GM23338 (cell line): Measurements from ENCODE around the gene PRSS33. TPM values are rescaled to one million over a fixed set of nuclear protein-coding genes. Genes with fewer than 3 reads are reported as not detected.

Experiments
- ATAC-seq: fragments of 200-7000 bp; cut with Tn5 transposase; 3 replicates; pipeline ENCODE4 v1.9.1; 2020
- DNase-seq: peaks from one replicate; pipeline ENCODE4 v3.0.0-alpha.2; 2015; ENCODE audit warnings: low spot score
- H2AFZ ChIP-seq: fragments of 200-600 bp; sonication (generic); 2 replicates; pipeline ENCODE4 v1.8.0; 2016; ENCODE audit warnings: antibody characterized with exemption, mild to moderate bottlenecking, moderate library complexity
- H3F3A ChIP-seq: fragments of 200-600 bp; sonication (generic); replicated peaks from 2 replicates; pipeline ENCODE4 v1.8.0; 2017; ENCODE audit warnings: antibody characterized with exemption, mixed run types, low read depth
- H3K27ac ChIP-seq: fragments of 200-600 bp; sonication (generic); 2 replicates; pipeline ENCODE4 v1.6.1; 2016; ENCODE audit warnings: low read depth
- H3K27me3 ChIP-seq: fragments of 200-600 bp; sonication (generic); 2 replicates; pipeline ENCODE4 v1.8.0; 2016; ENCODE audit warnings: mild to moderate bottlenecking, mixed run types, moderate library complexity; ENCODE audit not compliant: insufficient read depth
- H3K36me3 ChIP-seq: fragments of 200-600 bp; sonication (generic); 2 replicates; pipeline ENCODE4 v1.8.0; 2016; ENCODE audit warnings: mild to moderate bottlenecking; ENCODE audit not compliant: insufficient read depth
- H3K4me1 ChIP-seq: fragments of 200-600 bp; sonication (generic); 2 replicates; pipeline ENCODE4 v1.8.0; 2016; ENCODE audit warnings: mild to moderate bottlenecking, moderate library complexity; ENCODE audit not compliant: insufficient read depth
- H3K4me2 ChIP-seq: fragments of 200-600 bp; sonication (generic); 2 replicates; pipeline ENCODE4 v1.7.1; 2017; ENCODE audit warnings: mixed run types
- H3K4me3 ChIP-seq: fragments of 200-600 bp; sonication (generic); 2 replicates; pipeline ENCODE4 v1.6.1; 2016; ENCODE audit warnings: mixed run types
- H3K79me2 ChIP-seq: fragments of 200-600 bp; sonication (generic); replicated peaks from 2 replicates; pipeline ENCODE4 v1.8.0; 2017; ENCODE audit warnings: mild to moderate bottlenecking; ENCODE audit not compliant: insufficient read depth
- H3K9me2 ChIP-seq: fragments of 200-600 bp; sonication (generic); 2 replicates; pipeline ENCODE4 v1.8.0; 2017; ENCODE audit not compliant: insufficient read depth
- H4K20me1 ChIP-seq: fragments of 200-600 bp; sonication (generic); replicated peaks from 2 replicates; pipeline ENCODE4 v1.8.0; 2017; ENCODE audit warnings: mild to moderate bottlenecking; ENCODE audit not compliant: insufficient read depth
- H3K27ac Mint-ChIP-seq: 2 replicates; pipeline ENCODE4 v1.8.0; 2020; ENCODE audit warnings: inconsistent platforms, mild to moderate bottlenecking, moderate library complexity, mixed read lengths
- H3K27me3 Mint-ChIP-seq: 3 replicates; pipeline ENCODE4 v1.8.0; 2022; ENCODE audit warnings: low read depth, mild to moderate bottlenecking, moderate library complexity, mixed read lengths, inconsistent platforms; ENCODE audit not compliant: insufficient read depth, poor library complexity
- H3K36me3 Mint-ChIP-seq: 3 replicates; pipeline ENCODE4 v1.8.0; 2021; ENCODE audit warnings: low read depth, mild to moderate bottlenecking, inconsistent platforms, moderate library complexity, mixed read lengths
- H3K4me1 Mint-ChIP-seq: 3 replicates; pipeline ENCODE4 v1.8.0; 2020; ENCODE audit warnings: mild to moderate bottlenecking, inconsistent platforms, mixed read lengths
- H3K4me3 Mint-ChIP-seq: 3 replicates; pipeline ENCODE4 v1.8.0; 2021; ENCODE audit warnings: moderate library complexity, mild to moderate bottlenecking, inconsistent platforms, mixed read lengths
- H3K9me3 Mint-ChIP-seq: 3 replicates; pipeline ENCODE4 v1.8.0; 2020; ENCODE audit warnings: moderate library complexity, mild to moderate bottlenecking, inconsistent platforms, mixed read lengths
- CREB1 ChIP-seq: fragments of 250-450 bp; sonication (Bioruptor Pico); IDR thresholded peaks from 2 replicates; pipeline ENCODE4 v1.5.0; 2020; ENCODE audit warnings: low read depth, mild to moderate bottlenecking, moderate library complexity
- EZH2 ChIP-seq: fragments of 200-600 bp; sonication (generic); IDR thresholded peaks from one replicate; pipeline ENCODE4 v1.8.0; 2017; ENCODE audit warnings: antibody characterized with exemption, mild to moderate bottlenecking, low read depth; ENCODE audit not compliant: unreplicated experiment
- EZH2phosphoT487 ChIP-seq: fragments of 200-600 bp; sonication (generic); IDR thresholded peaks from one replicate; pipeline ENCODE4 v1.8.1; 2018; ENCODE audit warnings: antibody characterized with exemption; ENCODE audit not compliant: unreplicated experiment
- JUNB ChIP-seq: IDR thresholded peaks from one replicate; pipeline ENCODE4 v1.6.1; 2016; ENCODE audit warnings: antibody characterized with exemption; ENCODE audit not compliant: unreplicated experiment
- NANOG ChIP-seq: IDR thresholded peaks from 2 replicates; pipeline ENCODE4 v1.6.1; 2016; ENCODE audit warnings: antibody characterized with exemption, borderline replicate concordance
- POLR2AphosphoS5 ChIP-seq: IDR thresholded peaks from 2 replicates; pipeline ENCODE4 v1.6.1; 2016; ENCODE audit warnings: antibody characterized with exemption, low read depth
- STAT1 ChIP-seq: IDR thresholded peaks from one replicate; pipeline ENCODE4 v1.6.1; 2016; ENCODE audit warnings: antibody characterized with exemption; ENCODE audit not compliant: unreplicated experiment
- ZNF114 ChIP-seq: fragments of 250-450 bp; sonication (Bioruptor Pico); IDR thresholded peaks from 2 replicates; pipeline ENCODE4 v1.5.0; 2020; ENCODE audit warnings: mild to moderate bottlenecking, moderate library complexity
- ZNF331 ChIP-seq: fragments of 250-450 bp; sonication (Bioruptor Pico); IDR thresholded peaks from 2 replicates; pipeline ENCODE4 v1.5.0; 2020; ENCODE audit warnings: low read depth, mild to moderate bottlenecking, moderate library complexity
- polyA plus RNA-seq: library from polyadenylated mRNA; unstranded; fragments of >200 nt; fragmentation: Nextera tagmentation; extraction: Ambion mirVana; gene quantifications from 2 replicates; pipeline ENCODE4 v1.2.1, GENCODE V29; 2016
- total RNA-seq: library from RNA; depleted of rRNA; stranded (reverse); fragments of >200 nt; shearing (Covaris generic); gene quantifications from 2 replicates; pipeline ENCODE4 v1.2.3, GENCODE V29; 2014
- TF ChIP-seq, protein P1 (sequence below): IDR thresholded peaks from one replicate; pipeline ENCODE4 v1.6.1; 2018; ENCODE audit warnings: antibody characterized with exemption; ENCODE audit not compliant: unreplicated experiment
- TF ChIP-seq, protein P2 (sequence below): fragments of 250-450 bp; sonication (Bioruptor Pico); IDR thresholded peaks from 2 replicates; pipeline ENCODE4 v1.5.0; 2020; ENCODE audit warnings: mild to moderate bottlenecking, moderate library complexity
- TF ChIP-seq, protein P3 (sequence below): IDR thresholded peaks from 2 replicates; pipeline ENCODE4 v1.6.1; 2016; ENCODE audit warnings: antibody characterized with exemption
- TF ChIP-seq, protein P4 (sequence below), 2 experiments: fragments of 200-600 bp in 1 of 2; sonication (generic) in 1 of 2; conservative IDR thresholded peaks; 2 replicates each; pipeline versions ENCODE4 v1.5.1 to v1.6.1; 2016 to 2017; ENCODE audit warnings: antibody characterized with exemption in 2 of 2, low read depth in 2 of 2, mild to moderate bottlenecking in 2 of 2, moderate library complexity in 1 of 2

PRSS33 gene
- total and polyA plus RNA-seq, 2 experiments from 2014 or later = 0.24 to 1.4 TPM

DNA sequence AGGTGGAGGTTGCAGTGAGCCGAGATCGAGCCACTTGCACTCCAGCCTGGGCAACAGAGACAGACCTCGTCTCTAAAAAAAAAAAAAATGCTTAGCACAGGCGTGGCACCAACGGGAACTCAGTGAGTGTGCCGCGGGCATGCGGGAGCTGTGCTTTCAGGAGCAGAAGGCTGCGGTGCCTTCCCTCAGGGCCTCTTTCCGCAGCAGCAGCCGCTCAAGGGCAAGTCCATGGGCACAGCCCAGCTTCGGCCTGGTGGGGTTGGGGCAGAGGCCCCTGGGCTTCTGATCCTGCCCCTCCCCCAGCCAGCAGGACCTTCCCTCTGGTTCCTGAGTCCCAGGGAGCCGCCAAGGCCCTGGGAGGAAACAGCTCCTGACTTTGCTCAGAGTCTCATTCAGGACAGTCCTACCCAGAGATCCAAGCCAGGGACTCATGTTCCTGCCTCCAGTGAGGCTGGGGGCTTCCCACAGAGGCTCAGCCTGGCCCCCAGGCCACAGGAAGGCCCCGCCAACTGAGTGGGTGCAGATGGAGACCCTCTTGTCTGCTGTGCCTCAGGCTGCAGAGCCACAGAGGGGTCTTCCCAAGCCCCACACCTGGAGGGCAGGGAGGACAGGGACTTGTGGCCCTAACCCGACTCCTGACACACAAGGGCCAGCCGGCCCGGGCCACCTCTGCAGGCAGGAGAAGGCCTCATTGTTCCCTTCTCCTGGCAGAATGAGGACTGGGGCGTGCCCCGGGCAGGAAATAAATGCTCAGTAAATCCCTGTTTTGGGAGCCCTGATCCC, 39.4 kb upstream of the PRSS33 start:
- peaks cover 9% of the 10 kb centered on the region for H3K27me3 Mint-ChIP-seq
- TF ChIP-seq, protein P1, sequence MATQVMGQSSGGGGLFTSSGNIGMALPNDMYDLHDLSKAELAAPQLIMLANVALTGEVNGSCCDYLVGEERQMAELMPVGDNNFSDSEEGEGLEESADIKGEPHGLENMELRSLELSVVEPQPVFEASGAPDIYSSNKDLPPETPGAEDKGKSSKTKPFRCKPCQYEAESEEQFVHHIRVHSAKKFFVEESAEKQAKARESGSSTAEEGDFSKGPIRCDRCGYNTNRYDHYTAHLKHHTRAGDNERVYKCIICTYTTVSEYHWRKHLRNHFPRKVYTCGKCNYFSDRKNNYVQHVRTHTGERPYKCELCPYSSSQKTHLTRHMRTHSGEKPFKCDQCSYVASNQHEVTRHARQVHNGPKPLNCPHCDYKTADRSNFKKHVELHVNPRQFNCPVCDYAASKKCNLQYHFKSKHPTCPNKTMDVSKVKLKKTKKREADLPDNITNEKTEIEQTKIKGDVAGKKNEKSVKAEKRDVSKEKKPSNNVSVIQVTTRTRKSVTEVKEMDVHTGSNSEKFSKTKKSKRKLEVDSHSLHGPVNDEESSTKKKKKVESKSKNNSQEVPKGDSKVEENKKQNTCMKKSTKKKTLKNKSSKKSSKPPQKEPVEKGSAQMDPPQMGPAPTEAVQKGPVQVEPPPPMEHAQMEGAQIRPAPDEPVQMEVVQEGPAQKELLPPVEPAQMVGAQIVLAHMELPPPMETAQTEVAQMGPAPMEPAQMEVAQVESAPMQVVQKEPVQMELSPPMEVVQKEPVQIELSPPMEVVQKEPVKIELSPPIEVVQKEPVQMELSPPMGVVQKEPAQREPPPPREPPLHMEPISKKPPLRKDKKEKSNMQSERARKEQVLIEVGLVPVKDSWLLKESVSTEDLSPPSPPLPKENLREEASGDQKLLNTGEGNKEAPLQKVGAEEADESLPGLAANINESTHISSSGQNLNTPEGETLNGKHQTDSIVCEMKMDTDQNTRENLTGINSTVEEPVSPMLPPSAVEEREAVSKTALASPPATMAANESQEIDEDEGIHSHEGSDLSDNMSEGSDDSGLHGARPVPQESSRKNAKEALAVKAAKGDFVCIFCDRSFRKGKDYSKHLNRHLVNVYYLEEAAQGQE = no peak
- TF ChIP-seq NANOG = no peak
- TF ChIP-seq, protein P2, sequence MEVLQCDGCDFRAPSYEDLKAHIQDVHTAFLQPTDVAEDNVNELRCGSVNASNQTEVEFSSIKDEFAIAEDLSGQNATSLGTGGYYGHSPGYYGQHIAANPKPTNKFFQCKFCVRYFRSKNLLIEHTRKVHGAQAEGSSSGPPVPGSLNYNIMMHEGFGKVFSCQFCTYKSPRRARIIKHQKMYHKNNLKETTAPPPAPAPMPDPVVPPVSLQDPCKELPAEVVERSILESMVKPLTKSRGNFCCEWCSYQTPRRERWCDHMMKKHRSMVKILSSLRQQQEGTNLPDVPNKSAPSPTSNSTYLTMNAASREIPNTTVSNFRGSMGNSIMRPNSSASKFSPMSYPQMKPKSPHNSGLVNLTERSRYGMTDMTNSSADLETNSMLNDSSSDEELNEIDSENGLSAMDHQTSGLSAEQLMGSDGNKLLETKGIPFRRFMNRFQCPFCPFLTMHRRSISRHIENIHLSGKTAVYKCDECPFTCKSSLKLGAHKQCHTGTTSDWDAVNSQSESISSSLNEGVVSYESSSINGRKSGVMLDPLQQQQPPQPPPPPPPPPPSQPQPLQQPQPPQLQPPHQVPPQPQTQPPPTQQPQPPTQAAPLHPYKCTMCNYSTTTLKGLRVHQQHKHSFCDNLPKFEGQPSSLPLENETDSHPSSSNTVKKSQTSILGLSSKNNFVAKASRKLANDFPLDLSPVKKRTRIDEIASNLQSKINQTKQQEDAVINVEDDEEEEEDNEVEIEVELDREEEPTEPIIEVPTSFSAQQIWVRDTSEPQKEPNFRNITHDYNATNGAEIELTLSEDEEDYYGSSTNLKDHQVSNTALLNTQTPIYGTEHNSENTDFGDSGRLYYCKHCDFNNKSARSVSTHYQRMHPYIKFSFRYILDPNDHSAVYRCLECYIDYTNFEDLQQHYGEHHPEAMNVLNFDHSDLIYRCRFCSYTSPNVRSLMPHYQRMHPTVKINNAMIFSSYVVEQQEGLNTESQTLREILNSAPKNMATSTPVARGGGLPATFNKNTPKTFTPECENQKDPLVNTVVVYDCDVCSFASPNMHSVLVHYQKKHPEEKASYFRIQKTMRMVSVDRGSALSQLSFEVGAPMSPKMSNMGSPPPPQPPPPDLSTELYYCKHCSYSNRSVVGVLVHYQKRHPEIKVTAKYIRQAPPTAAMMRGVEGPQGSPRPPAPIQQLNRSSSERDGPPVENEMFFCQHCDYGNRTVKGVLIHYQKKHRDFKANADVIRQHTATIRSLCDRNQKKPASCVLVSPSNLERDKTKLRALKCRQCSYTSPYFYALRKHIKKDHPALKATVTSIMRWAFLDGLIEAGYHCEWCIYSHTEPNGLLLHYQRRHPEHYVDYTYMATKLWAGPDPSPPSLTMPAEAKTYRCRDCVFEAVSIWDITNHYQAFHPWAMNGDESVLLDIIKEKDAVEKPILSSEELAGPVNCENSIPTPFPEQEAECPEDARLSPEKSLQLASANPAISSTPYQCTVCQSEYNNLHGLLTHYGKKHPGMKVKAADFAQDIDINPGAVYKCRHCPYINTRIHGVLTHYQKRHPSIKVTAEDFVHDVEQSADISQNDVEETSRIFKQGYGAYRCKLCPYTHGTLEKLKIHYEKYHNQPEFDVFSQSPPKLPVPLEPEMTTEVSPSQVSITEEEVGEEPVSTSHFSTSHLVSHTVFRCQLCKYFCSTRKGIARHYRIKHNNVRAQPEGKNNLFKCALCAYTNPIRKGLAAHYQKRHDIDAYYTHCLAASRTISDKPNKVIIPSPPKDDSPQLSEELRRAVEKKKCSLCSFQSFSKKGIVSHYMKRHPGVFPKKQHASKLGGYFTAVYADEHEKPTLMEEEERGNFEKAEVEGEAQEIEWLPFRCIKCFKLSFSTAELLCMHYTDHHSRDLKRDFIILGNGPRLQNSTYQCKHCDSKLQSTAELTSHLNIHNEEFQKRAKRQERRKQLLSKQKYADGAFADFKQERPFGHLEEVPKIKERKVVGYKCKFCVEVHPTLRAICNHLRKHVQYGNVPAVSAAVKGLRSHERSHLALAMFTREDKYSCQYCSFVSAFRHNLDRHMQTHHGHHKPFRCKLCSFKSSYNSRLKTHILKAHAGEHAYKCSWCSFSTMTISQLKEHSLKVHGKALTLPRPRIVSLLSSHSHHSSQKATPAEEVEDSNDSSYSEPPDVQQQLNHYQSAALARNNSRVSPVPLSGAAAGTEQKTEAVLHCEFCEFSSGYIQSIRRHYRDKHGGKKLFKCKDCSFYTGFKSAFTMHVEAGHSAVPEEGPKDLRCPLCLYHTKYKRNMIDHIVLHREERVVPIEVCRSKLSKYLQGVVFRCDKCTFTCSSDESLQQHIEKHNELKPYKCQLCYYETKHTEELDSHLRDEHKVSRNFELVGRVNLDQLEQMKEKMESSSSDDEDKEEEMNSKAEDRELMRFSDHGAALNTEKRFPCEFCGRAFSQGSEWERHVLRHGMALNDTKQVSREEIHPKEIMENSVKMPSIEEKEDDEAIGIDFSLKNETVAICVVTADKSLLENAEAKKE = no peak
- TF ChIP-seq, protein P3, sequence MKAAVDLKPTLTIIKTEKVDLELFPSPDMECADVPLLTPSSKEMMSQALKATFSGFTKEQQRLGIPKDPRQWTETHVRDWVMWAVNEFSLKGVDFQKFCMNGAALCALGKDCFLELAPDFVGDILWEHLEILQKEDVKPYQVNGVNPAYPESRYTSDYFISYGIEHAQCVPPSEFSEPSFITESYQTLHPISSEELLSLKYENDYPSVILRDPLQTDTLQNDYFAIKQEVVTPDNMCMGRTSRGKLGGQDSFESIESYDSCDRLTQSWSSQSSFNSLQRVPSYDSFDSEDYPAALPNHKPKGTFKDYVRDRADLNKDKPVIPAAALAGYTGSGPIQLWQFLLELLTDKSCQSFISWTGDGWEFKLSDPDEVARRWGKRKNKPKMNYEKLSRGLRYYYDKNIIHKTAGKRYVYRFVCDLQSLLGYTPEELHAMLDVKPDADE = no peak
- TF ChIP-seq STAT1 = no peak
- TF ChIP-seq, protein P4, sequence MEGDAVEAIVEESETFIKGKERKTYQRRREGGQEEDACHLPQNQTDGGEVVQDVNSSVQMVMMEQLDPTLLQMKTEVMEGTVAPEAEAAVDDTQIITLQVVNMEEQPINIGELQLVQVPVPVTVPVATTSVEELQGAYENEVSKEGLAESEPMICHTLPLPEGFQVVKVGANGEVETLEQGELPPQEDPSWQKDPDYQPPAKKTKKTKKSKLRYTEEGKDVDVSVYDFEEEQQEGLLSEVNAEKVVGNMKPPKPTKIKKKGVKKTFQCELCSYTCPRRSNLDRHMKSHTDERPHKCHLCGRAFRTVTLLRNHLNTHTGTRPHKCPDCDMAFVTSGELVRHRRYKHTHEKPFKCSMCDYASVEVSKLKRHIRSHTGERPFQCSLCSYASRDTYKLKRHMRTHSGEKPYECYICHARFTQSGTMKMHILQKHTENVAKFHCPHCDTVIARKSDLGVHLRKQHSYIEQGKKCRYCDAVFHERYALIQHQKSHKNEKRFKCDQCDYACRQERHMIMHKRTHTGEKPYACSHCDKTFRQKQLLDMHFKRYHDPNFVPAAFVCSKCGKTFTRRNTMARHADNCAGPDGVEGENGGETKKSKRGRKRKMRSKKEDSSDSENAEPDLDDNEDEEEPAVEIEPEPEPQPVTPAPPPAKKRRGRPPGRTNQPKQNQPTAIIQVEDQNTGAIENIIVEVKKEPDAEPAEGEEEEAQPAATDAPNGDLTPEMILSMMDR (conservative IDR thresholded peaks at IDR 0.05; ENCODE audit: low read depth in 2 of 2) = no peak
- no peak for TF ChIP-seq JUNB
- no peak for TF ChIP-seq POLR2AphosphoS5
- TF ChIP-seq CREB1 (CRISPR knock-in tag) = no peak
- TF ChIP-seq ZNF331 (CRISPR knock-in tag) = no peak
- no peak for TF ChIP-seq ZNF114 (CRISPR knock-in tag)
- no peak for TF ChIP-seq EZH2
- no peak for TF ChIP-seq EZH2phosphoT487
- no peaks in the 10 kb centered on the region for H3F3A ChIP-seq
- H4K20me1 ChIP-seq = no peaks in the 10 kb centered on the region
- H3K4me1 Mint-ChIP-seq = no peaks in the 10 kb centered on the region
- no peaks in the 10 kb centered on the region for H3K4me1 ChIP-seq
- ATAC-seq (no peak), DNase-seq (no peak)
- H3K27me3 ChIP-seq = no peaks in the 10 kb centered on the region
- no peaks in the 10 kb centered on the region for H3K36me3 Mint-ChIP-seq
- H3K9me2 ChIP-seq = no peaks in the 10 kb centered on the region
- H3K27ac ChIP-seq = no peak overlapping the region
- H3K9me3 Mint-ChIP-seq = no peaks in the 10 kb centered on the region; the same call in 2 of the 3 replicates
- H2AFZ ChIP-seq = no peak overlapping the region
- no peaks in the 10 kb centered on the region for H3K36me3 ChIP-seq
- no peak overlapping the region for H3K4me3 ChIP-seq
- H3K4me2 ChIP-seq = no peak overlapping the region
- no peak overlapping the region for H3K4me3 Mint-ChIP-seq
- H3K79me2 ChIP-seq = no peaks in the 10 kb centered on the region
- no peak overlapping the region for H3K27ac Mint-ChIP-seq
